Spleen (tissue), 11 donors: ENCODE data around the gene BYSL. TPM values are rescaled to one million over a fixed set of nuclear protein-coding genes. Genes with fewer than 3 reads are reported as not detected.

Experiments
- DNase-seq: peaks from one replicate; pipeline ENCODE4 v3.0.0-alpha.2; 2020
- H3K27ac ChIP-seq, 8 donors: fragments of 200-600 bp; sonication (generic) in 7 of 8; 1 replicate in 4 of 8; 2 replicates in 4 of 8; pipeline versions ENCODE4 v1.5.0 to v1.8.0; 2016 to 2021; ENCODE audit warnings: inconsistent platforms in 4 of 8, mild to moderate bottlenecking in 4 of 8, moderate library complexity in 1 of 8
- H3K27me3 ChIP-seq, 7 donors: fragments of 200-600 bp; sonication (generic) in 6 of 7; replicated peaks in 1 of 7; 1 replicate in 4 of 7; 2 replicates in 3 of 7; pipeline versions ENCODE4 v1.5.0 to v1.8.0; 2016 to 2021; ENCODE audit warnings: inconsistent platforms in 3 of 7, mild to moderate bottlenecking in 1 of 7
- H3K36me3 ChIP-seq, 6 donors: fragments of 200-600 bp; sonication (generic) in 5 of 6; 1 replicate in 4 of 6; 2 replicates in 2 of 6; pipeline versions ENCODE4 v1.5.0 to v1.8.0; 2016 to 2021; ENCODE audit warnings: inconsistent platforms in 2 of 6
- H3K4me1 ChIP-seq, 6 donors: fragments of 200-600 bp; sonication (generic) in 5 of 6; 1 replicate in 3 of 6; 2 replicates in 3 of 6; pipeline versions ENCODE4 v1.5.0 to v1.8.0; 2016 to 2021; ENCODE audit warnings: inconsistent platforms in 3 of 6
- H3K4me3 ChIP-seq, 8 donors: fragments of 200-600 bp; sonication (generic) in 7 of 8; 1 replicate in 4 of 8; 2 replicates in 4 of 8; pipeline versions ENCODE4 v1.5.0 to v1.8.0; 2016 to 2021; ENCODE audit warnings: inconsistent platforms in 4 of 8, mild to moderate bottlenecking in 4 of 8, moderate library complexity in 2 of 8
- H3K9me3 ChIP-seq, 8 donors: fragments of 200-600 bp; sonication (generic) in 7 of 8; 1 replicate in 4 of 8; 2 replicates in 4 of 8; pipeline versions ENCODE4 v1.5.0 to v1.8.0; 2016 to 2021; ENCODE audit warnings: inconsistent platforms in 4 of 8
- POLR2A ChIP-seq, 3 donors: fragments of 450-650 bp; IDR thresholded peaks; one replicate each; pipeline ENCODE4 v1.5.1; 2017; ENCODE audit warnings: antibody characterized with exemption in 3 of 3, mild to moderate bottlenecking in 1 of 3
- POLR2AphosphoS5 ChIP-seq, 3 donors: sonication (generic); formaldehyde crosslinking; IDR thresholded peaks; one replicate each; pipeline ENCODE4 v1.5.1; 2017; ENCODE audit warnings: antibody characterized with exemption in 3 of 3
- WGBS, 5 donors: extraction: QIAGEN DNeasy Blood & Tissue Kit in 3 of 5; methylation state at CpG; one replicate each; pipeline versions ENCODE4 v1.1.5 to v1.1.7; 2013 to 2018; 5-methylcytosine and 5-hydroxymethylcytosine counted together
- intact Hi-C: fragments of 100-400 bp; cut with DNase I; formaldehyde crosslinking; loops from one replicate; pipeline ENCODE4 v1.15.0; 2023; ENCODE audit warnings: low total_unique reads
- polyA plus RNA-seq, 3 donors: library from polyadenylated mRNA; stranded (reverse); fragments of 200-250 nt; gene quantifications; one replicate each; pipeline ENCODE4 v1.2.1, GENCODE V29; 2013
- small RNA-seq, 4 donors: library from RNA; depleted of rRNA; stranded (forward); fragments of <200 nt; gene quantifications; one replicate each; pipeline ENCODE3, GENCODE V24; 2016
- total RNA-seq, 7 donors: library from RNA; depleted of rRNA in 3 of 7; stranded (reverse); fragments of >200 nt in 3 of 7; fragmentation: NEBNext Ultra II Directional in 4 of 7; extraction: Animal tissue kit (Norgen Biotek cat#: 25700) in 4 of 7; gene quantifications; one replicate each; pipeline versions ENCODE4 v1.1.0 to v1.2.1, GENCODE V29; 2016 to 2021
- donor health status: healthy with polysubstance abuse.
- donor health status: DM: no; HTN: no; CAD: no; lungs with moderate emphysema.
- donor health status: DM: no; HTN: no; CAD: no.
- donor health status: Bipolar disorder and iron deficiency.
- donor health status: healthy.
- donor health status: DM: no; HTN: no; CAD: no.
- donor health status: DM: yes; HTN: yes; CAD: no.

BYSL gene
- total and polyA plus RNA-seq, 10 donors = 5.9 to 19.7 (median 10.4) TPM

DNA sequence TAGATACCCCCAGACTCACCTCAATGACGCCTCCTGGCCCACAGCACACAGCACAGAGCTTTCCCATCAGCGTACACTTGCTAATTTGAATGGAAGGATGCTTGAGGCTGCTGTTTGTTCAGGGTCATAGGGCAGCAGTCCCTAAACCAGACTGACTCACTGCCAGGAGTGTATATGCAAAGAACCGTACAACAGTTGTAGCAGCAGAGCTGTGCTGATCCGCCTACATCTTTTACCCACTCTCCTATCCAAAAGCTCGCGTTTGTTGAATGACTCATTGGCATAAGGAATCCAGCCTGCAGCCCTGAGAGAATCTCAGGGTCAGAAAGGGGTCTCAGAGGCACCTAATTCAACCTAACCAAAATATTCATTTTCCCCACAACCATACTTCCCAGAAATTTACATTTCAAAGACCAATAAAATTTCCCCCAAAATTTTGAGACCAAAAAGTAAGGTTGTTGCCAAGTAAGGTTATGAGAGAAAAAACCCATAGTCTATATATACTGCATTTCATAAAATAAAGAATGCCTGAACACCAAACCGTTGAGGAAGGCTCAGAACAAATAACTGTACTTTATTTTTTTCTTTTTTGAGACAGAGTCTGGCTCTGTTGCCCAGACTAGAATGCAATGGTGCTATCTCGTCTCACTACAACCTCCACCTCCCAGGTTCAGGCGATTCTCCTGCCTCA, 55.6 kb downstream of the BYSL start:
- peaks cover 0 to 63% (median 0%) of the 10 kb centered on the region in 6 donors for H3K36me3 ChIP-seq
- no peaks in the 10 kb centered on the region for H3K27me3 ChIP-seq
- H3K4me3 ChIP-seq = no peak overlapping the region
- DNase-seq = no peak
- H3K9me3 ChIP-seq = no peaks in the 10 kb centered on the region
- peaks cover 4 to 97% (median 63%) of the 10 kb centered on the region in 6 donors for H3K4me1 ChIP-seq
- intact Hi-C loops = no loop called here
- H3K27ac ChIP-seq = no peak overlapping the region
- TF ChIP-seq POLR2A (IDR thresholded peaks at IDR 0.05) (no peak), POLR2AphosphoS5 (IDR thresholded peaks at IDR 0.05) (no peak)
- 55 to 66% (median 64%) methylated on average over 9 of the region's 9 CpGs for WGBS, 5 donors

Small RNAs within 50 kb of the gene (small RNA-seq; reads per million reads assigned to genes)
- 0 reads per million in 4 donors for gene RF00019

Other genes starting within 250 kb of the BYSL start
- 10 to 100 TPM; 55.9 to 80.8 (median 75.3) TPM for gene TFEB, start 185.9 kb upstream of the BYSL start, total RNA-seq
- 100 to 1,000 TPM in 1 of 3 donors, 10 to 100 TPM in 2; 83.5 to 150 (median 97.4) TPM for gene TFEB, start 185.9 kb upstream of the BYSL start, polyA plus RNA-seq
- not detected for gene PGC, start 174.1 kb upstream of the BYSL start, total RNA-seq
- gene PGC, start 174.1 kb upstream of the BYSL start, polyA plus RNA-seq = under 1 TPM; 0.26 to 0.74 (median 0.48) TPM
- gene FRS3, start 141.6 kb upstream of the BYSL start, total RNA-seq = 1 to 10 TPM; 3.7 to 7.3 (median 6.3) TPM
- gene FRS3, start 141.6 kb upstream of the BYSL start, polyA plus RNA-seq = 1 to 10 TPM; 2.6 to 6.2 (median 4.8) TPM
- 10 to 100 TPM in 5 of 7 donors, 1 to 10 TPM in 2; 5.4 to 32.8 (median 14.2) TPM for gene PRICKLE4, start 140.7 kb upstream of the BYSL start, total RNA-seq
- 1 to 10 TPM in 1 of 3 donors, under 1 TPM in 2; 0.41 to 5.3 (median 0.61) TPM for gene PRICKLE4, start 140.7 kb upstream of the BYSL start, polyA plus RNA-seq
- gene TOMM6, start 133.8 kb upstream of the BYSL start, total RNA-seq = 100 to 1,000 TPM; 110 to 152 (median 135) TPM
- gene TOMM6, start 133.8 kb upstream of the BYSL start, polyA plus RNA-seq = 100 to 1,000 TPM; 376 to 439 (median 430) TPM
- gene USP49, start 26.1 kb upstream of the BYSL start, total RNA-seq = 1 to 10 TPM; 2.9 to 6.8 (median 4.7) TPM
- under 1 TPM; 0.35 to 0.83 (median 0.46) TPM for gene USP49, start 26.1 kb upstream of the BYSL start, polyA plus RNA-seq
- gene MED20, start 360 bp upstream of the BYSL start, total RNA-seq = 10 to 100 TPM; 11.3 to 21.5 (median 15.9) TPM
- gene MED20, start 360 bp upstream of the BYSL start, polyA plus RNA-seq = 1 to 10 TPM; 5.3 to 8.6 (median 6.4) TPM
- gene CCND3, start 20.3 kb downstream of the BYSL start, total RNA-seq = 100 to 1,000 TPM; 124 to 531 (median 334) TPM
- 100 to 1,000 TPM; 115 to 209 (median 202) TPM for gene CCND3, start 20.3 kb downstream of the BYSL start, polyA plus RNA-seq
- gene TAF8, start 129.0 kb downstream of the BYSL start, total RNA-seq = 10 to 100 TPM; 32.1 to 56.3 (median 38.8) TPM
- 10 to 100 TPM in 1 of 3 donors, 1 to 10 TPM in 2; 8.2 to 12.5 (median 8.8) TPM for gene TAF8, start 129.0 kb downstream of the BYSL start, polyA plus RNA-seq
- gene C6orf132, start 221.1 kb downstream of the BYSL start, total RNA-seq = under 1 TPM in 4 of 7 donors, not detected in 3; 0.05 to 0.27 (median 0.19) TPM
- under 1 TPM; 0.11 to 0.17 (median 0.13) TPM for gene C6orf132, start 221.1 kb downstream of the BYSL start, polyA plus RNA-seq